ENCODE data around the gene STH.

- TF ChIP-seq PATZ1 (CRISPR knock-in tag; IDR thresholded peaks at IDR 0.05; ENCODE audit: borderline replicate concordance) (no peak), CSDC2 (CRISPR knock-in tag; IDR thresholded peaks at IDR 0.05) (no peak), OSR1 (CRISPR knock-in tag; IDR thresholded peaks at IDR 0.05) (no peak), SNAI2 (CRISPR knock-in tag; IDR thresholded peaks at IDR 0.05) (no peak), CREB5 (CRISPR knock-in tag; IDR thresholded peaks at IDR 0.05; ENCODE audit: low read depth) (no peak), ZC3H10 (CRISPR knock-in tag; IDR thresholded peaks at IDR 0.05) (no peak), ZFP30 (CRISPR knock-in tag; IDR thresholded peaks at IDR 0.05) (no peak), RARB (CRISPR knock-in tag; IDR thresholded peaks at IDR 0.05) (no peak), ISL1 (CRISPR knock-in tag; IDR thresholded peaks at IDR 0.05) (no peak), GLIS3 (CRISPR knock-in tag; IDR thresholded peaks at IDR 0.05) (no peak), TSHZ2 (CRISPR knock-in tag; IDR thresholded peaks at IDR 0.05) (no peak), CSRNP3 (CRISPR knock-in tag; IDR thresholded peaks at IDR 0.05) (no peak), ZNF565 (CRISPR knock-in tag; conservative IDR thresholded peaks at IDR 0.05; ENCODE audit: low read depth) (no peak), ZFP3 (CRISPR knock-in tag; IDR thresholded peaks at IDR 0.05) (no peak)
These were observed 33.9 kb downstream of the STH start for GRCh38 chr17:46032909-46033308.
